NCI-H2227 (cell line): Measurements from ENCODE around the gene SLC38A6.
"Not testable (repeated sequence)": the region's sequence is repeated elsewhere in the genome, so short reads cannot be mapped to it uniquely, and the experiment has no call there.

Experiments
- DNase-seq: peaks from one replicate; lab custom pipeline; 2025; ENCODE audit not compliant: unreplicated experiment; lab: John Stamatoyannopoulos, UW

SLC38A6 gene

DNA sequence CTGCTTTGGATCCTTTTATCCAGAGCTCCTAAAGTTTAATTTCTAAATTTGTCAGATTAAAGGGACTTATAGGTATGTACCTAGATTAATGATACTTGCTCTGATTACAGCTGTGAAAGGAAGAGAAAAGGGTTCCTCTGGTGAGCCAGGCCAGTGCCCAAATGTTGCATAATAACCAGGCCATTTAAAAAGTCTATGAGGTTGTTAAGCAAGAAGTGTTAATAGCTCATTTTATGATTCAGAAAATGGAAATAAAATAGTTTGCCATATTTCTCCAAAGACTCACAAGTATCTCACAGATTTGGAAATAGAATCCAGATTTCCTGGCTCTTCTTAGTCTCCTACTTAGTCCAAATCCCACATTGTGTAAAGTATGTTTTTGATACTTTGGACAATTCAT, 67.6 kb downstream of the SLC38A6 start:
- no peak for DNase-seq

DNA sequence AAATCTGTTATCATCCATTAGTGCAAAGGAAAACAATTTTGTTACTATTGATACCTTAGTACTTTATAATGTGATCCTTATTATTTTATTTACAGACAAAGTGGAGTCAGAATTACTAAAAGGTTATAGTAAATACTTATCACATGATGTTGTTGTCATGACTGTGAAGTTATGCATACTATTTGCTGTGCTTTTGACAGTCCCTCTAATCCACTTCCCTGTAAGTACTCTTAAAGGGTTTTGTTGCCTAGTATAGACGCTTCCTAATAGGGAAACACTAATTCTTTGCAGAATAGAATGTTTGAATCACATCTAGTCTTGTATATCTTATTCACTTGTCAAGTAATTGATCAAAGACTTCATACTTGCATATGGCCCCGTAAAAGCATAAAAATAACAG, 69.4 kb downstream of the SLC38A6 start:
- no peak for DNase-seq

DNA sequence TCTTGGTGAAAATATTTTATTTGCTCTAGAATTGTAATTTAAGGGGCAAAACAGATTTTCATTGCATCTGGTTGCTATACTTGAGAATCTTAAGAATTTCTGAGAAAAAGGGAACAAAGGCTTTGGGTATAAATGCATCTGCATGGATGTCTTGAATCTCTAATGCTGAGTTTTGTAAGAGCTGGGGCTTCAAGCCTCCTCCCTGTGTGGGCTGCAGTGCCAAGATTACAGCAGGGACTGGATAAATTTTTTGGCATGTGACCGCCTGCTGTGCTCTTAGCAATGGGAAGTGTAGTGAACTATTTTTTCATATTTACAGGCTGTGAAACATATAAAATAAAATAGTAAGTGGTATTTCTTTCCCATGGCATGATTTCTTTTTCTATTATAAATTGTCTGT, 70.0 kb downstream of the SLC38A6 start:
- DNase-seq, result no peak

DNA sequence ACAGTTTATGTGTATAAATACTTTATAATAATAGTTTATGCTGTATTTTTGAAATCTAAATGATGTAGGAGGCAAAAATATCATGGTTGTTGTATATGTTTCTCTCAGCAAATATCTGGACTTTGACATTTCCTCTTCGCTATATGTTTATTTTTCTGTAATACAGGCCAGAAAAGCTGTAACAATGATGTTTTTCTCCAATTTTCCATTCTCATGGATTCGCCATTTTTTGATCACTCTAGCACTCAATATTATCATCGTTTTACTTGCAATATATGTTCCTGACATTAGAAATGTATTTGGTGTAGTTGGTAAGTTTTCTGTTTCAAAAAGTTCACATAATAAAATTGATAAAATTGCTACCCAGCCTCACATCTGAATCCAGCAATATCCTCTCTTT, 70.6 kb downstream of the SLC38A6 start:
- no peak for DNase-seq

DNA sequence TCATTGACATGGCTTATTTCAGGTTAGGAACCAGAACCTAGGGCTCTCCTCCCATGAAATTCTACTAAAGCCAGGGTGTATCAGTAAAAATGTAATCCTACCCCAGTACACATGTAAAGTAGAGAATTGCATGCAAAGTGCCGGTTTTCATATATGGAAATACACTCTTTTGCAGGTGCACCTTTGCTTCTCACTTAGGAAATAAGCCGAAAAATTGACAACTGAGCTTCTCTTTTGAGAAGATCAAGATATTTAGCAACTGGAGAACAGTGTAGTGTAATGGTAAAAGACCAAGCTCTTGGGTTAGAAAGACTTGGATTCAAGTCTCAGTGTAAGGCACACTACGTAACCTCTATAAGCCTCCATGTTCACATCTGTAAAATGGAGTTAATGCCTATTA, 82.4 kb downstream of the SLC38A6 start:
- DNase-seq, result no peak

DNA sequence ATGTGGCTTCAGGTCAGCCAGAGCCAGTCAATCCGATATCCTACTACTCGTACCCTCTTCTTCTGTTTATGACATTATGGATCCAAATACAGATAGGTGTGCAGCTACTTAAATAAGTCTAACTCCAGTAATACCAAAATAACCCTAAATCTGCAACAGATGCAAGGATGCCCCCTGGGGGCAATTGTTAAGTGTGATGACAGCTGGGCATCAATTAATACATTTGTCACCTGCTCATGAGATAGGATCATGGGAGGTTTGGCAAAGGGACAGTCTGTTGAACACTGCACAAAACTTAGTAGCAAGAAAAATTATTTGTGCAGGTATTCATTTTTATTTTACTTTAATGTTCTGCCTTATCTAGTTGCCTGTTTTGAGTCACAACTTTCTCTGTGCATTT, 83.2 kb downstream of the SLC38A6 start:
- no peak for DNase-seq

DNA sequence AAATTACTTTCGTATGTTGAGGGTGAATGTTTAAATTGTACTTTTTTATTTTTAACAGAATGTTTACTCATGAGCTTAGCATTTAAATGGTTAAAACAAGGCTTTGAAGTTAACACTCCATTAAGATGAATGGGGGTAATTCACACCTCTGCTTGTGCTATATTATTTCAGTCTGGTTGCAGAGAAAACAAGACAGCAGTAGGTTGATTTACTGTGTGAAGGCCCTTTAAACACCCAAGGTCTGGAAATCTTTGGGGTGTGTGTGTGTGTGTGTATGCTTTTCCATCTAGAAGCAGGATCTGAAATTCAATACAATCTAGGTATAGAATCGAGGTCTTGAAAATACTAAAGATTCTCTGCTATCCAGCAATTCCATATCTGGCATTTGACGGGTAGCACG, 83.8 kb downstream of the SLC38A6 start:
- DNase-seq, result peak; percentile 12

DNA sequence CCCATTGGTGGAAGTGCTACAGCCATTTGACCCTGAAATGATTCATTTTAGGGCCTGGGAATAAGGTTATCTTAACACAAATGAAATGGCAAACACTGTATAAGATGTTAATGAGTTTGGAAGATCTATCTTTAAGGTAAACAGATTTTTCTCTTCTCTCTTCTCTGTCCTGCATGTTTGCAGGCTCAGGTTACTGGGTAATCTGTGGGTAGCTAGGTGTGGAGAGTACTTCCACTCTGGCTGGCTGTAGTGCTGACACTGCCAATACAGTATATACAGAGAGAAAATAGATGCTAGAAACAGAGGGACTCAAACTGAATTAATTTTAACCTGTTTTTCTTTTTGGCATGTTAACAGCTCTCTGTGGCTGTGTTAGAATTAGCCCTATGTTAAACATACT, 84.6 kb downstream of the SLC38A6 start:
- DNase-seq, result no peak

DNA sequence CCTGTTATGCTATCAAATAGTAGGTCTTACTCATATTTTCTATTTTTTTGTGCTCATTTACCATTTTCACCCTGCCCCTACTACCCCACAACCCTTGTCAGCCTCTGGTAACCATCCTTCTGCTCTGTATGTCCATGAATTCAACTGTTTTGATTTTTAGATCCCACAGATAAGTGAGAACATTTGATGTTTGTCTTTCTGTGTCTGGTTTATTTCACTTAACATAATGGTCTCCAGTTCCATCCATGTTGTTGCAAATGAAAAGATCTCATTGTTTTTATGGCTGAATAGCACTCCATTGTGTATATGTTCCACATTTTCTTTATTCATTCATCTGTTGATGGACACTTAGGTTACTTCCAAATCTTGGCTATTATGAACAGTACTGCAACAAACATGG, 91.4 kb downstream of the SLC38A6 start:
- DNase-seq, result not testable (repeated sequence)

DNA sequence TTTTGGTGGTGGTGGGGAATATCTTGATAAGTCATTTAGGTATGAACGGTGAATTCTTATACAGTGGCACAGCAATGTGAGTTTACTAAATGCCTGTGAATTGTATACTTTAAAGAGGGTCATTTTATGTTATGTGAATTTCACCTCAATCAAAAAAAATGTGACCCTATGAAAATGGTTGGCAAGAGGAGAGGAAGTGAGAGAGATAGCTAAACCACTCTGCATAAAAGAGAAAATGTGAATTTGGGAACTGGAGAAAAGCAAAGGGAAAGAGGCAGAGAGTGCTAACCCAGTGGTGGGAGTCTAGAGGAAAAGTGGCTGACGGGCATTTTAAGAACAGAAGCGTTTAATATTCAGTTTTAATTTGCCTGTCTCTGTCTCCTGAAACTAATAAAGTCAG, 93.8 kb downstream of the SLC38A6 start:
- DNase-seq, result no peak

DNA sequence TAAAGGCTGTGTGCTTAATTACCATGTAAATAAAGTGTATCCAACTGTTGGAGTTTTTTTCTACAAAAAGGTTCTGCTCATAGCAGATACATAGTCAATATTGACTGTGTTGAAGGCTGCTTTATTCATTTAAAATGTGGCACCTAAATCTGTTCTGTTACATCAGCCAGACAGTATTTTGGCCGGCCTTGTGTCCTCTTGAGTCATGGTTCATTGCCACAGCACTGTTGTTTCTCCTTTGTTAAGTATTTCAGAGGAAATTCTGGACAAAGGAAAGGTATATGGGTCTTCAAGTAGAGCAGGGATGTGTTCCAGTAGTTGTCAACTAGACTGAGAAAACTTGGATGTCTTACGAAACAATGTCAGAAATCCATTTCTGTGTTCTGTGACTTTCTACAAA, 95.5 kb downstream of the SLC38A6 start:
- no peak for DNase-seq

DNA sequence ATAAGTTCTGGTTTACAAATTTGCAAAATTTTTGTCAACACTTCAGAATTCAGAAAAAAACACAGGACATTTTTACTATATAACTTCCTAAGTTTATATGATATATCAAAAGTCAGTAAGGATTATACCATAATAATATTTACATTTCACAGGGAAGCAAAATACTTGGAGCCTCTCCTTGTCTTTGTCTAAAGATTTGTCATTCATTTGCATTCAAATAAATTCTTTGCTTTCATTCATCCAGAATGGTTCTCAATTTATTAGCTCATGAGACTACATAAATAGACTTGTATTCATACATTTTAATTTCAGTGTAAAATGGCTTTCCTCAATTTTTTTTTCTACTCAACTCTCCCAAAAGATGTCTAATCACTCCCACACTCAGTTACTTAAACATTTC, 96.4 kb downstream of the SLC38A6 start:
- DNase-seq, result no peak

DNA sequence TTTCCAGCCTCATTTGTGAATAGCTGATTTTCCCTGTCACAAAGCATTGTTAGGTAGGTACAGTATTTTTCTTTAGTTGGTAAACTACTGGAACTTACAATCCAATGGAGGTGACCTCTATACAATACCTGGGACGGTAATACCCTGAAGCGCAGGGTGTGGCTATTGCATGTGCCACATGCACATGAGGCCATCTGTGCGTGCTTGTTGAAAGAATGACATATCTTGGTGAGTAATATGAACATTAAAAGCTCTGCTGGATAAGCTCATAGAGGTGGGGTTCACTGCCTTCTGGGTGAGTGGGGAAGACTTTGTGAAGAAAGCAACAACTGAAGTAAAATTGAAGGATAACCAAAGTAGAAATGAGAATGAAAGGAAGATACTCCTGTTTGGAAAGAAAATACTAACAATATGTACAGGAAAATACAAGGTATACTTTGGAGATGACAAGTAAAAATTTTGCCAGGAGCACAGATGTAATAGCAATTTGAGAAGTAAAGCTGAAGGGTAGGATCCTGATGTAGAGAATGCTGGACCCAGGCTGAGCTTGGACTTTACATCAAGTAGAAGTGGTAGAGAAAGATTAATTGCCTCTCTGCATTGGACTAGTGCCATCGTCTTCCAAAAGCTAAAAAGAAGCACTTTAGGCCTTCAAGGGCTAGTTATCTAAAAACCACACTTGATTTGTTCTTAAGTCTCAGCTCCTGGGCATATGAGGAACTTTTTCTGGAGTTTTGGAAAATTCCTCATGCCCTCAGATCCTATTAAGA, 97.1 kb downstream of the SLC38A6 start:
- no peak for DNase-seq

DNA sequence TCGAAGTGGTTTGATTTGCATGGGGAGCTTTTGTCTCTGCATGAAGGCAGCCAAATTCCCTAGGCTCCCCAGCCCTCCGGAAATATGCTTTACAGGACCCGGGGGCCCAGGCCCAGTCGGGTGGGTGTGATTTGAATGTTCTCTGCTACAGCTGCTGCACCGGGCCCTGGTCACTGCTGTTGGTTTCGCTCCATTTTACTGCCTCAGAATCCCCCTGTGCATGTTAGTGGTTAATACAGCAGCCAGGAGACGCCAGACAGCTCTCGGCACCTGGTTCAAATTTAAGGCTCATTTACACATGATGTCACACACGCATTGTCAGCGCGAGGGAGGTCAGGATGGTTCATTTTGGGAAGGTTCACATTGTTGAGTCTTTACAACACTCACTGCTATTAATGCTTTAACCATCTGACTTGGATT, 99.6 kb downstream of the SLC38A6 start:
- no peak for DNase-seq

DNA sequence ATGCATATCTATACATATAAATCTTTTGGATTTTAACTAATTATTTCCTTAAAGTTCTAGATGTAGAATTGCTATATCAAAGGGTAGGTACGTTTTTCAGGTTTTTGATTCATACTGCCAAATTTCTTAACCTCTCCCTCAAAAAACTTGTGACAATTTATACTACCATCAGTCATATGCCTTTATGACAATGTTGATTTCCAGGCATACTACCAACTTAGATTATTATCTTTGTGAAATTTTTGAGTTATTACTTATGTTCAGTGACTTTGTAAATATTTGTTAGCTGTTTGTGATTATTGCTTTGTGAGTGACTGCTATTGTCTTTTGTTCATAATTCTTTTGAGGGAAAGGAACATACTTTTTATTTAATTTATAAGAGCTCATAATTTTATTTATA, 107.0 kb downstream of the SLC38A6 start:
- no peak for DNase-seq

DNA sequence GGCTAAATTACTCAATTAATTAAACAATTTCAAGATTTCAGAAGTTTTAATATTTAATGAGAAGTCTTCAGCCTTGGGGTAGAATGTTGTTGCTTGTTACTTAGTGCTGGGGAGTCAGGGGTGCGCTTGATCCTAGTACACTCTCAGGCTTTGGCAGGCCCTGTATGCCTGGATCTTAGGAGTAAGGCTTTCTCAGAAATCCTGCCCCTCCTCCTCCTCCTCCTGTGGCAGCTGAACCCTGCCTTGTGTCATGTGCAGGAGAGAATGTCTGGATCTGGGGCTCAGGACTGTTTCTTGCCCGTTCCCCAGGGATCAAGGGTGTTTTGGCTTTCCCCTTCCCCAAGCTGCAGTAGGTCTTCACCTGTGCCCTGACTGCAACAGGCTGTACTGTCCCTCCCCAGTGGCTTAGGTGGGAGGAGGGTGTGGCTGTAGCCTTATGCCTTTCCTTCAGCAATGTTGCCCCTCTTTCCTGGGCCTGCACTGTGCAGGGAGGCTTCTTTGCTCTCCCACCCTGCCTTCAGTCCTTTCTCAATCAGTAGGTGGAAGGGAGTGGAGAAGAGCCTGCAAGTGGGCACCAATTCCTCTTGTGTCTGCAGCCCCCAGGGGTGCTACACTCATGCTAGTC, 108.2 kb downstream of the SLC38A6 start:
- DNase-seq, result no peak

DNA sequence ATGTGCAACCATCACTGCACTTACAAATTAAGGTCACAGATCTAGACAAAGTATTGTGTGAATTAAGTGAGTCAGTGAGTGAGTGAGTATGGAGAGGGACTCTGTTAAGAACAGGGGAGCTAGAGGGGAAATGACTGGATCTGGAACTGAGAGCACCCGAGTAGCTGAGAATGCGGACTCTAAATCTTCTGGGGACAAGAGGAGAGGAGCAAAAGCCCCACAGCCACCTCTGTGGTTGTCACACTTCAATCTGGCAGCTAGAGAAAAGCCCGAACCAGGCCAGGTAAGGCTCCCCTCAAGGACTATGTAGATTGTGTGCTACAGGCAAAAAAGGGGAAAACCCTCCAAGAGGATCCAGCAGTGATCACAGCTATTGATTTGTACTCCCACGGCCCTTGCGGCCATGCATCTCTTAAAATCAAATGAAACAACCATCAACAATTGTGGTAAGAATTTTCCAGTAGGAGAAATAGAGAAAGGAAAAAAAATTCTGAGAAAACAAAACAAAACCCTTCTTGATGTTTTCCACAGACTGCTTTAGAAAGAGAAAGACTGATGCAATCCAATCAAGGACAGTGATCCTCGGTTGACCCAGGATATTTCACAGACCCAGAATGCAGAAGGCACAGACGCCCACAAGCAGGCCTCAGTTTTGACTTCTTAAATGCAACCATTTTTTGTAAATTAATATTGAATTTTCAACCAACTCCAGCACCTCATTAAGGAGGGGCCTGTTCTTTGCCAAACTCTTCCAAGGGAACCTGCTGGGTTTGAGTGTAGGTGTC, 109.6 kb downstream of the SLC38A6 start:
- DNase-seq, result no peak

DNA sequence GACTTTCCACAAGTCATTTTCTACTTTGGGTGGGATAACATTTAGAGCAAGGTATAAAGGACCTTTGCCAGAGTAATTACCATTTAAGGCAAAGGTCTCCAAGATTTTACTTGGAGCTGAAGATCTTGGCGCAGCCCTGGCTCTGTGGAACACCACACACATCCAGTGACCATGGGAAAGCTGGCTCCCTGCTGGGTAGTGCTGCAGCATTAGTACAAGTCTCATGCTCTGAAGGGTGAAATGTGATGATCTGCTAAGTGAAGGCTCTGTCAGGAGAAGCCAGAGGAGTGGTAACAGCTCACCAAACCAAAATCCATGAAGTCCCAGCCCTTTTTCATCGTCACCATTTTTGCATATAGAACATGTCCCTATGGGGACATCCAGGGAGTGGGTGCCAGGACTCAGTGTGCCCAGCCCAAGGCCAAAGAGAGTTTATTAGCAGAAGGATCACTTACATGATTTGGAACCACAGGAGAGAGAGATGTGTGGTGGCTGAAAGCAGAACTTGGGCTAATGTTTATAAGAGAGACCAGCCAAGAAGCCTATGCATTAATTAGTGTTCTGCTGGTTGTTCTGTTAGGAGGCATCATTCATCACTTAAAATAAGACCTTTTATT, 110.7 kb downstream of the SLC38A6 start:
- no peak for DNase-seq

DNA sequence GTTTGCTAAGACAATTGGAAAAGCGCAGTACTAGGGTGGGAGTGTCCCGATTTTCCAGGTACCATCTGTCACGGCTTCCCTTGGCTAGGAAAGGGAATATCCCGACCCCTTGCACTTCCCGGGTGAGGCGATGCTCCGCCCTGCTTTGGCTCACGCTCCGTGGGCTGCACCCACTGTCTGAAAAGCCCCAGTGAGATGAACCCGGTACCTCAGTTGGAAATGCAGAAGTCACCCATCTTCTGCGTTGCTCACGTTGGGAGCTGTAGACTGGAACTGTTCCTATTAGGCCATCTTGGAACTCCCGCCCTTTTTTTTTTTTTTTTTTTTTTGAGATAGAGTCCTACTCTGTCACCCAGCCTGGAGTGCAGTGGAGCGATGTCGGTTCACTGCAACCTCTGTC, 117.1 kb downstream of the SLC38A6 start:
- DNase-seq, result not testable (repeated sequence)

DNA sequence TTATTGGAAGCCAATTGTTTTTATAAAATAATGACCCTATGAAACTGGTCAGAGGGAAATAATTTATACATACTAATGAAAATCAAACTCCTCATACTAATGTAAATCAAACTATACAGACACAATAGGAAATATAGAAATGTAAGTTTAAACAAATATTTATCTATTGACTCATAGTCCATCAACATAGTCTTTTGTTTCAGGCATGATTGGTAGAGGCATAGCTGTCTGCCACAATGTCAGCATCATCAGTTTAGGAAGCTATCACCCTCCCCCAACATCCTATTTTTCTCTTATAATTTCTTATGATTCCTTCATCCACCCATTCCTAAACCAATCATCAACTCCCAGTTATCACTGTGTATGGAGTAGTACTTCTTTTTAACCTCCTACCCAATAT, 117.7 kb downstream of the SLC38A6 start:
- no peak for DNase-seq

DNA sequence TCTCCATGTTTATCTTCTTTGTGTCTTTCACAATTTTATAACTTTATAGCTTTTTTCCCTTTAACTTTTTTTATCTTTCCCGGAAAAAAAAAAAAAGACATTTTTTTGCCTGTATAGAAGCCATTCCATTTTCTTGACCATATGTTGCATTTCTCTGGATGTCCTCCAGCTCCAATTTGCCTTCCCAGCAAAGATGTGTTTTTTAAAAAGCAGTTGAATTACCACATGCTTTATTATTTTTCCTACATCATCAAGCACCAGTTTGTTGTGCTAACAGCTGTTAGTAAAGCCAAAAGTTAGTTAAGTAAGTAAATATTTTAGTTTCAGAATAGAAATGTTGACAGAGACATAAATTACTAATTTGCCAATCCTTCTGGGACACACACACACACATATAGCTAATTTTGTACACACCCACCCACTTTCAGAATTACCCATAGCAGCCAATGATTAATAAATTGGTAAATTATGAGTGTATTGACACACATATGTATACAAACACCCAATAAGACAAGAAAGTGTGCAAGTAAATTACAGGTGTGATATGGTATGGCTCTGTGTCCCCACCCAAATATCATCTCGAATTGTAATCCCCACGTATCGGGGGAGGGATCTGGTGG, 118.3 kb downstream of the SLC38A6 start:
- no peak for DNase-seq
